ENCODE data around the gene B4GALNT2. TPM values are rescaled to one million over a fixed set of nuclear protein-coding genes. Genes with fewer than 3 reads are reported as not detected.
"Not testable (repeated sequence)": the region's sequence is repeated elsewhere in the genome, so short reads cannot be mapped to it uniquely, and the experiment has no call there.

B4GALNT2 gene
- total RNA-seq, 4 donors from 2014 or later = 0.04 to 0.98 (median 0.80) TPM

GRCh38 chr17:49122566-49122965, 10.0 kb upstream of the B4GALNT2 start:
- TF ChIP-seq CTCF (IDR thresholded peaks at IDR 0.05) (no peak), POLR2A (IDR thresholded peaks at IDR 0.05) (no peak)
- intact Hi-C loops (cut with DNase I; ENCODE audit: low total_unique reads) = no loop called here
- no peak overlapping the region for H3K4me3 ChIP-seq (ENCODE audit: low read depth, poor library complexity, severe bottlenecking)
- no peak for DNase-seq (ENCODE audit: low spot score in 2 of 2)
- 41 to 47% methylated on average over 4 of the region's 4 CpGs for WGBS, 2 donors

DNA sequence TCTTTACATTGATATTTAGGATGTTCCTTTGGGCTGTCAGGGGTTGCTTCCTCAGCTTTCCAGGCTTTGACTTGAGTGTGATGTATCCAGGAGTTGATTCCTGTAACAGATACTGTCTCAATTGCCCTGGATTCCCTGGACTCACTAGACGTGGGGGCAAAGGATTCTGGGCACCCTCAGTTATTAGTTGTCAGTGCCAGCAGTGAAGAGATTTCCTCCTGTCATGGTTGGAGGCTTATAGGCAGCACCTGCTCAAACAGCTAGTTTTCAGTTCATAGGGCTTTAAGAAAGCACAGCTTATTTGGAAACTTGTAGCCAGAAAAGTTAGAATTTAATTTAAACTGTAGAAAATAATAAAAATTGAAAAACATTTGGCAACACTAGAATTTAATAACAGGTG, 9.5 kb upstream of the B4GALNT2 start:
- 25 to 31% methylated on average over 1 of the region's 1 CpG for WGBS, 2 donors

GRCh38 chr17:49125449-49125848, 7.1 kb upstream of the B4GALNT2 start:
- DNase-seq (ENCODE audit: low spot score in 2 of 2) = no peak
- TF ChIP-seq CTCF (IDR thresholded peaks at IDR 0.05) = no peak
- TF ChIP-seq POLR2A (IDR thresholded peaks at IDR 0.05) = no peak
- no peak overlapping the region for H3K4me3 ChIP-seq (ENCODE audit: low read depth, poor library complexity, severe bottlenecking)
- 96 to 97% methylated on average over 6 to 22 of the region's 32 CpGs for WGBS, 2 donors
- intact Hi-C loops (cut with DNase I; ENCODE audit: low total_unique reads) = no loop called here

More for the DNA sequence above, 9.5 kb upstream of the B4GALNT2 start:
- no peak for DNase-seq (ENCODE audit: low spot score in 2 of 2)
- H3K4me3 ChIP-seq (ENCODE audit: low read depth, poor library complexity, severe bottlenecking) = no peak overlapping the region
- no peak for TF ChIP-seq POLR2A (IDR thresholded peaks at IDR 0.05)
- TF ChIP-seq CTCF (IDR thresholded peaks at IDR 0.05) = no peak
- intact Hi-C loops (cut with DNase I; ENCODE audit: low total_unique reads) = no loop called here

GRCh38 chr17:49126183-49126859, 6.2 kb upstream of the B4GALNT2 start:
- DNase-seq (ENCODE audit: low spot score in 2 of 2); intact Hi-C loops (cut with DNase I; ENCODE audit: low total_unique reads); H3K4me3 ChIP-seq (ENCODE audit: low read depth, poor library complexity, severe bottlenecking): not testable (repeated sequence)
- 38 to 49% methylated on average over 10 of the region's 10 CpGs for WGBS, 2 donors

DNA sequence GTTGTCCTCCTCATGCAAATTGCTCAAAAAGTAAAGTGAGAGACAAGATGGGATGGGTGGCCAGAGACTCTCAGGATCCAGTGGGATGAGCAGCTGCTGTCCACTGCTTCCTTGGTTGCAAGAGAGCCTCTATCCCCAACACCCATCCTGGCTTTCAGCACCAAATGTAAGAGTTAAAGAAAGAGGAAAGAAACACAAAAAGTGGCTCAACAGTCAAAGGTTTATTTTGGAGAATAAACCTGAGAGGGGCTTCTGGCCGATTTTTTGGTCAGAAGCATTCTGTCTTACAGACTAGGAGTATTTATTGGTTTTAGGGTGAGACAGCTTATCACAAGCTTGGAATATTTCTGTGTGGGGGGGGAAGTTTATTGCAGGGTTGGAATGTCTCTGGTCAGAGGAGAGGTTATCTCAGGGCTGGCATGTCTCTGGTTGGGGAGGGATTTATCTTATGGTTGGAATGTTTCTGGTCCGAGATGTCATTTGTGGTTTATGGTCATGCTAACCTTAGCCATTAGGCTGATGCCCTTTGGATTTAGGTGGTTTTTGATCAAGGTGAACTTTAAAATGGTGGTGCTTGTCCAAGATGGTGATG, 3.1 kb upstream of the B4GALNT2 start:
- intact Hi-C loops (cut with DNase I; ENCODE audit: low total_unique reads); DNase-seq (ENCODE audit: low spot score in 2 of 2); H3K4me3 ChIP-seq (ENCODE audit: low read depth, poor library complexity, severe bottlenecking): not testable (repeated sequence)
- WGBS, 2 donors = 52 to 65% methylated on average over 2 of the region's 2 CpGs

GRCh38 chr17:49130891-49131290, 1.7 kb upstream of the B4GALNT2 start:
- H3K4me3 ChIP-seq (ENCODE audit: low read depth, poor library complexity, severe bottlenecking) = no peak overlapping the region
- WGBS, 2 donors = 86 to 87% methylated on average over 3 of the region's 3 CpGs
- intact Hi-C loops (cut with DNase I; ENCODE audit: low total_unique reads) = no loop called here
- TF ChIP-seq POLR2A (IDR thresholded peaks at IDR 0.05) (no peak), CTCF (IDR thresholded peaks at IDR 0.05) (no peak)
- no peak for DNase-seq (ENCODE audit: low spot score in 2 of 2)

DNA sequence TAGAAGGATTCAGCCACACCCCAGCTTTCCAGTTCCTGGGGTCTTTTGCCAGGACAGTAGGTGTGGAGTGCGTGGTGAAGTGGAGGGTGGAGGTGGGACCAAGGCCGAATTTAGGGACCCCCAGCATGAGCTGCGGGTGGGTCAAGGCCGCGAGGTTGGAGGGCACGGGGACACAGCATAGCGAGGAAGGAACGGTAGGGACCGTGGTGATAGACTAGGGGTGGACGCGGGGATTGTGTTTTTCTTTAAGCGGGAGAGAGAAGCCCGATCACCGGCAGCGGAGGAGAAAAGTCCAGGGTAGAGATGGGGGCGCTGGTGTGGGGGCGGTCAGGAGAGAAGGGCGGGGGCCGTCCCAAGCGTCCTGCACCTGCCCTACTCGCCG, 261 bp upstream of the B4GALNT2 start:
- 3 to 5% methylated on average over 22 of the region's 22 CpGs for WGBS, 2 donors
- DNase-seq (ENCODE audit: low spot score in 2 of 2) = no peak
- intact Hi-C loops (cut with DNase I; ENCODE audit: low total_unique reads) = no loop called here
- H3K4me3 ChIP-seq (ENCODE audit: low read depth, poor library complexity, severe bottlenecking) = no peak overlapping the region
- TF ChIP-seq POLR2A (IDR thresholded peaks at IDR 0.05) = no peak
- no peak for TF ChIP-seq CTCF (IDR thresholded peaks at IDR 0.05)
